ENCODE data around the gene IFIT2.
"Not testable (repeated sequence)": the region's sequence is repeated elsewhere in the genome, so short reads cannot be mapped to it uniquely, and the experiment has no call there.

The IFIT2 gene

GRCh38 chr10:89301721-89302445 is at the start of gene IFIT2:
IFIT2 (plus strand) TSS chr10:89302046; CDS start chr10:89302124, 78 bp downstream.
- FAIRE-seq (peak; percentile 96), DNase-seq (ENCODE audit: insufficient read length, low spot score) (no peak)
- no peak for TF ChIP-seq POLR2A (IDR thresholded peaks at IDR 0.05; ENCODE audit: low read depth, low read length)

GRCh38 chr10:89252225-89252585 is 49.6 kb upstream of the IFIT2 start:
- DNase-seq (ENCODE audit: insufficient read length, low spot score) (no peak), FAIRE-seq (no peak)
- no peak for TF ChIP-seq POLR2A (IDR thresholded peaks at IDR 0.05; ENCODE audit: low read depth, low read length)

- not testable (repeated sequence) for FAIRE-seq; DNase-seq (ENCODE audit: insufficient read length, low spot score)
These were observed 46.7 kb upstream of the IFIT2 start for GRCh38 chr10:89255091-89255579.

GRCh38 chr10:89255793-89256192 is 46.1 kb upstream of the IFIT2 start:
- no peak for TF ChIP-seq POLR2A (IDR thresholded peaks at IDR 0.05; ENCODE audit: low read depth, low read length)
- no peak for FAIRE-seq
- no peak for DNase-seq (ENCODE audit: insufficient read length, low spot score)

GRCh38 chr10:89256340-89256739 is 45.5 kb upstream of the IFIT2 start:
- FAIRE-seq (no peak), DNase-seq (ENCODE audit: insufficient read length, low spot score) (no peak)
- no peak for TF ChIP-seq POLR2A (IDR thresholded peaks at IDR 0.05; ENCODE audit: low read depth, low read length)

- DNase-seq (ENCODE audit: insufficient read length, low spot score), result no peak
- TF ChIP-seq POLR2A (IDR thresholded peaks at IDR 0.05; ENCODE audit: low read depth, low read length), result no peak
- FAIRE-seq, result no peak
These were observed 44.9 kb upstream of the IFIT2 start for GRCh38 chr10:89256962-89257361.

GRCh38 chr10:89257581-89257980 is 44.3 kb upstream of the IFIT2 start:
- DNase-seq (ENCODE audit: insufficient read length, low spot score) (no peak), FAIRE-seq (no peak)
- no peak for TF ChIP-seq POLR2A (IDR thresholded peaks at IDR 0.05; ENCODE audit: low read depth, low read length)

GRCh38 chr10:89258881-89259280 is 43.0 kb upstream of the IFIT2 start:
- no peak for TF ChIP-seq POLR2A (IDR thresholded peaks at IDR 0.05; ENCODE audit: low read depth, low read length)
- DNase-seq (ENCODE audit: insufficient read length, low spot score) (no peak), FAIRE-seq (no peak)

- TF ChIP-seq POLR2A (IDR thresholded peaks at IDR 0.05; ENCODE audit: low read depth, low read length), result no peak
- peak; percentile 79 for FAIRE-seq
- no peak for DNase-seq (ENCODE audit: insufficient read length, low spot score)
These were observed 39.5 kb upstream of the IFIT2 start for GRCh38 chr10:89262086-89263051.

- no peak for DNase-seq (ENCODE audit: insufficient read length, low spot score)
- no peak for FAIRE-seq
- TF ChIP-seq POLR2A (IDR thresholded peaks at IDR 0.05; ENCODE audit: low read depth, low read length), result no peak
These were observed 38.8 kb upstream of the IFIT2 start for GRCh38 chr10:89263091-89263490.

- no peak for FAIRE-seq
- no peak for TF ChIP-seq POLR2A (IDR thresholded peaks at IDR 0.05; ENCODE audit: low read depth, low read length)
- no peak for DNase-seq (ENCODE audit: insufficient read length, low spot score)
These were observed 38.3 kb upstream of the IFIT2 start for GRCh38 chr10:89263531-89263930.

GRCh38 chr10:89266721-89267453 is 35.0 kb upstream of the IFIT2 start:
- TF ChIP-seq POLR2A (IDR thresholded peaks at IDR 0.05; ENCODE audit: low read depth, low read length), result no peak
- FAIRE-seq, result no peak

GRCh38 chr10:89269433-89270152 is 32.3 kb upstream of the IFIT2 start:
- TF ChIP-seq POLR2A (IDR thresholded peaks at IDR 0.05; ENCODE audit: low read depth, low read length), result no peak
- FAIRE-seq (no peak), DNase-seq (ENCODE audit: insufficient read length, low spot score) (no peak)

More at GRCh38 chr10:89266721-89267453, 35.0 kb upstream of the IFIT2 start:
- no peak for DNase-seq (ENCODE audit: insufficient read length, low spot score)

All from H54 (cell line).